Right lobe of liver (tissue), 4 donors: ENCODE measurements around the gene UBE2V1.

Experiments
- POLR2A ChIP-seq: fragments of 450-650 bp; IDR thresholded peaks from one replicate; pipeline ENCODE4 v1.6.1; 2017; ENCODE audit warnings: antibody characterized with exemption, mild to moderate bottlenecking
- TF ChIP-seq, protein P1 (sequence below), 4 donors: fragments of 200-600 bp in 3 of 4; fragments of 450-650 bp in 1 of 4; IDR thresholded peaks; one replicate each; pipeline versions ENCODE4 v1.5.1 to v1.8.0; 2016 to 2022; ENCODE audit warnings: antibody characterized with exemption in 4 of 4, mild to moderate bottlenecking in 2 of 4
- donor health status: DM: no; HTN: no; CAD: no.
- donor health status: DM: no; HTN: no; CAD: no.
- donor health status: DM: no; HTN: yes; CAD: no.

DNA sequence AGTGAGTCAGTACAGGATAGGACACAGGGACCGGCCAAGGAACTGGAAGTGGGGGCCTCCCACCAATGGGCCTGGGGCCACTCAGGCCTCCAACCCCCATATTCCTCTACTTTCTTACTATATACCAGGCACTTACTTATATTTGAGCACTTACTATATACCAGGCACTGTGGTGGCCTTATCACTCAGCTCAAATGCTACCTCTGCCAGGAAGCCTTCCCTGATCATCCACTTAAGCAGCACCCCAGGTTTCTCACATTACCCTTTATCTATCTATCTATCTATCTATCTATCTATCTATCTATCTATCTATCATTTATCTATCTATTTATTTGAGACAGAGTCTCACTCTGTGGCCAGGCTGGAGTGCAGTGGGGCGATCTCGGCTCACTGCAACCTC is 12.3 kb upstream of the UBE2V1 start:
- TF ChIP-seq, protein P1, sequence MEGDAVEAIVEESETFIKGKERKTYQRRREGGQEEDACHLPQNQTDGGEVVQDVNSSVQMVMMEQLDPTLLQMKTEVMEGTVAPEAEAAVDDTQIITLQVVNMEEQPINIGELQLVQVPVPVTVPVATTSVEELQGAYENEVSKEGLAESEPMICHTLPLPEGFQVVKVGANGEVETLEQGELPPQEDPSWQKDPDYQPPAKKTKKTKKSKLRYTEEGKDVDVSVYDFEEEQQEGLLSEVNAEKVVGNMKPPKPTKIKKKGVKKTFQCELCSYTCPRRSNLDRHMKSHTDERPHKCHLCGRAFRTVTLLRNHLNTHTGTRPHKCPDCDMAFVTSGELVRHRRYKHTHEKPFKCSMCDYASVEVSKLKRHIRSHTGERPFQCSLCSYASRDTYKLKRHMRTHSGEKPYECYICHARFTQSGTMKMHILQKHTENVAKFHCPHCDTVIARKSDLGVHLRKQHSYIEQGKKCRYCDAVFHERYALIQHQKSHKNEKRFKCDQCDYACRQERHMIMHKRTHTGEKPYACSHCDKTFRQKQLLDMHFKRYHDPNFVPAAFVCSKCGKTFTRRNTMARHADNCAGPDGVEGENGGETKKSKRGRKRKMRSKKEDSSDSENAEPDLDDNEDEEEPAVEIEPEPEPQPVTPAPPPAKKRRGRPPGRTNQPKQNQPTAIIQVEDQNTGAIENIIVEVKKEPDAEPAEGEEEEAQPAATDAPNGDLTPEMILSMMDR (IDR thresholded peaks at IDR 0.05) = no peak
- no peak for TF ChIP-seq POLR2A
